ENCODE results near the gene ARL15. TPM values are rescaled to one million over a fixed set of nuclear protein-coding genes. Genes with fewer than 3 reads are reported as not detected.

ARL15 gene
- total RNA-seq, 1 donor from 2014 or later: 74.4 TPM

GRCh38 chr5:54017580-54017979 lies 292.8 kb downstream of the ARL15 start:
- Histone ChIP-seq H3K27me3 (no peaks in the 10 kb centered on the region), H3K4me1 (no peaks in the 10 kb centered on the region), H3K4me3 (no peak overlapping the region), H3K9me3 (peaks cover 6% of the 10 kb centered on the region), H3K27ac (no peak overlapping the region), H3K36me3 (no peaks in the 10 kb centered on the region)
- DNase-seq (ENCODE audit: extremely low spot score in 2 of 2): no peak
- intact Hi-C loops (cut with DNase I): no loop called here
- TF ChIP-seq CTCF (IDR thresholded peaks at IDR 0.05): no peak

- no peak for DNase-seq (ENCODE audit: extremely low spot score in 2 of 2)
- intact Hi-C loops (cut with DNase I): no loop called here
- H3K36me3 ChIP-seq: no peaks in the 10 kb centered on the region
- H3K27ac ChIP-seq: no peak overlapping the region
- H3K4me3 ChIP-seq: no peak overlapping the region
- TF ChIP-seq CTCF (IDR thresholded peaks at IDR 0.05): no peak
- no peak for TF ChIP-seq POLR2AphosphoS5 (IDR thresholded peaks at IDR 0.05; ENCODE audit: insufficient read depth in 1 of 2, low read depth in 1 of 2)
- no peak for TF ChIP-seq POLR2A (IDR thresholded peaks at IDR 0.05)
- peaks cover 6% of the 10 kb centered on the region for H3K9me3 ChIP-seq
- no peaks in the 10 kb centered on the region for H3K4me1 ChIP-seq
- no peaks in the 10 kb centered on the region for H3K27me3 ChIP-seq
Measured at GRCh38 chr5:54013556-54014194, 296.7 kb downstream of the ARL15 start.

- no peak overlapping the region for H3K4me3 ChIP-seq
- H3K27me3 ChIP-seq: no peaks in the 10 kb centered on the region
- intact Hi-C loops (cut with DNase I): no loop called here
- H3K4me1 ChIP-seq: no peaks in the 10 kb centered on the region
- H3K9me3 ChIP-seq: peaks cover 6% of the 10 kb centered on the region
- DNase-seq (ENCODE audit: extremely low spot score in 2 of 2): no peak
- no peak overlapping the region for H3K27ac ChIP-seq
- H3K36me3 ChIP-seq: no peaks in the 10 kb centered on the region
- TF ChIP-seq POLR2AphosphoS5 (IDR thresholded peaks at IDR 0.05; ENCODE audit: insufficient read depth in 1 of 2, low read depth in 1 of 2) (no peak), CTCF (IDR thresholded peaks at IDR 0.05) (no peak), POLR2A (IDR thresholded peaks at IDR 0.05) (no peak)
Measured at GRCh38 chr5:54009828-54010227, 300.5 kb downstream of the ARL15 start.

GRCh38 chr5:54009357-54009756 lies 301.0 kb downstream of the ARL15 start:
- Histone ChIP-seq H3K9me3 (peaks cover 6% of the 10 kb centered on the region), H3K27ac (no peak overlapping the region), H3K4me1 (no peaks in the 10 kb centered on the region), H3K27me3 (no peaks in the 10 kb centered on the region), H3K36me3 (no peaks in the 10 kb centered on the region), H3K4me3 (no peak overlapping the region)
- intact Hi-C loops (cut with DNase I): no loop called here
- TF ChIP-seq POLR2A (IDR thresholded peaks at IDR 0.05) (no peak), CTCF (IDR thresholded peaks at IDR 0.05) (no peak), POLR2AphosphoS5 (IDR thresholded peaks at IDR 0.05; ENCODE audit: insufficient read depth in 1 of 2, low read depth in 1 of 2) (no peak)
- no peak for DNase-seq (ENCODE audit: extremely low spot score in 2 of 2)

GRCh38 chr5:54007827-54008777 lies 302.3 kb downstream of the ARL15 start:
- no peak for DNase-seq (ENCODE audit: extremely low spot score in 2 of 2)
- Histone ChIP-seq H3K9me3 (no peaks in the 10 kb centered on the region), H3K4me3 (no peak overlapping the region), H3K27ac (no peak overlapping the region), H3K36me3 (no peaks in the 10 kb centered on the region), H3K4me1 (no peaks in the 10 kb centered on the region), H3K27me3 (no peaks in the 10 kb centered on the region)
- TF ChIP-seq POLR2AphosphoS5 (IDR thresholded peaks at IDR 0.05; ENCODE audit: insufficient read depth in 1 of 2, low read depth in 1 of 2) (no peak), POLR2A (IDR thresholded peaks at IDR 0.05) (no peak)
- intact Hi-C loops (cut with DNase I): no loop called here

Data from vagina (tissue), 2 donors.